Gastrocnemius medialis (tissue), 4 donors: ENCODE data around the gene AQP12A.

ENCODE experiments used
- POLR2A ChIP-seq, 2 donors: fragments of 450-650 bp; IDR thresholded peaks; one replicate each; pipeline ENCODE4 v1.6.1; 2017; ENCODE audit warnings: antibody characterized with exemption in 2 of 2, mild to moderate bottlenecking in 2 of 2, moderate library complexity in 2 of 2
- TF ChIP-seq, protein P1 (sequence below), 5 experiments: fragments of 450-650 bp in 3 of 5; fragments of 200-600 bp in 2 of 5; sonication (generic) in 2 of 5; IDR thresholded peaks in 4 of 5; conservative IDR thresholded peaks in 1 of 5; 1 replicate in 4 of 5; 2 replicates in 1 of 5; pipeline ENCODE4 v1.5.1; 2016 to 2019; ENCODE audit warnings: antibody characterized with exemption in 5 of 5, mild to moderate bottlenecking in 3 of 5, moderate library complexity in 3 of 5

DNA sequence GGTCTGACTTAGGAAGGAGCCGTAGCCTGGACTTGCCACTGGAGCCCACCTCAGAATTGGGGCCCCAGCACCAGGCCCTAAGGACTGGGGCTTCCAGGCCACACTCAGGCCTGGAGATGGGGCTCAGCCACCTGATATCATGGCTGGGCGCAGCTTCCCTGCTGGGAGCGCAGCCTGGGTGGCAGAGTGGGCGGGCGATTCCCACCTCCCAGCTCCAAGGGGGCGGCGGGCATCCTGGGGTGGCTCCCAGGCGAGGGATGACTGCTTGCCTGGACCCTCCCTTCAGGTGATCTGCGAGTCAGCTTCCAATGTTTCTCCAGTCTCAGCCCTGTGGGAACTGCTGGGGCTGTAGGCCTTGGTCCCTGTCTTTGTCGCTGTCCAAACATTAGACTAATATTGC, 46.3 kb upstream of the AQP12A start:
- no peak for TF ChIP-seq POLR2A (IDR thresholded peaks at IDR 0.05)
- TF ChIP-seq, protein P1, sequence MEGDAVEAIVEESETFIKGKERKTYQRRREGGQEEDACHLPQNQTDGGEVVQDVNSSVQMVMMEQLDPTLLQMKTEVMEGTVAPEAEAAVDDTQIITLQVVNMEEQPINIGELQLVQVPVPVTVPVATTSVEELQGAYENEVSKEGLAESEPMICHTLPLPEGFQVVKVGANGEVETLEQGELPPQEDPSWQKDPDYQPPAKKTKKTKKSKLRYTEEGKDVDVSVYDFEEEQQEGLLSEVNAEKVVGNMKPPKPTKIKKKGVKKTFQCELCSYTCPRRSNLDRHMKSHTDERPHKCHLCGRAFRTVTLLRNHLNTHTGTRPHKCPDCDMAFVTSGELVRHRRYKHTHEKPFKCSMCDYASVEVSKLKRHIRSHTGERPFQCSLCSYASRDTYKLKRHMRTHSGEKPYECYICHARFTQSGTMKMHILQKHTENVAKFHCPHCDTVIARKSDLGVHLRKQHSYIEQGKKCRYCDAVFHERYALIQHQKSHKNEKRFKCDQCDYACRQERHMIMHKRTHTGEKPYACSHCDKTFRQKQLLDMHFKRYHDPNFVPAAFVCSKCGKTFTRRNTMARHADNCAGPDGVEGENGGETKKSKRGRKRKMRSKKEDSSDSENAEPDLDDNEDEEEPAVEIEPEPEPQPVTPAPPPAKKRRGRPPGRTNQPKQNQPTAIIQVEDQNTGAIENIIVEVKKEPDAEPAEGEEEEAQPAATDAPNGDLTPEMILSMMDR (IDR thresholded peaks at IDR 0.05 in 4 of 5, conservative IDR thresholded peaks at IDR 0.05 in 1 of 5): no peak
